ENCODE data around the gene MED31.
"Not testable (repeated sequence)": the region's sequence is repeated elsewhere in the genome, so short reads cannot be mapped to it uniquely, and the experiment has no call there.

Gene MED31

GRCh38 chr17:6608321-6608720 is 43.1 kb downstream of the MED31 start:
- no peak for DNase-seq

GRCh38 chr17:6605142-6605541 is 46.3 kb downstream of the MED31 start:
- DNase-seq: no peak

- no peak for DNase-seq
Observed at GRCh38 chr17:6603744-6604325, 47.6 kb downstream of the MED31 start.

- no peak for DNase-seq
Observed at GRCh38 chr17:6602141-6602540, 49.3 kb downstream of the MED31 start.

GRCh38 chr17:6599364-6599763 is 52.0 kb downstream of the MED31 start:
- no peak for DNase-seq

DNA sequence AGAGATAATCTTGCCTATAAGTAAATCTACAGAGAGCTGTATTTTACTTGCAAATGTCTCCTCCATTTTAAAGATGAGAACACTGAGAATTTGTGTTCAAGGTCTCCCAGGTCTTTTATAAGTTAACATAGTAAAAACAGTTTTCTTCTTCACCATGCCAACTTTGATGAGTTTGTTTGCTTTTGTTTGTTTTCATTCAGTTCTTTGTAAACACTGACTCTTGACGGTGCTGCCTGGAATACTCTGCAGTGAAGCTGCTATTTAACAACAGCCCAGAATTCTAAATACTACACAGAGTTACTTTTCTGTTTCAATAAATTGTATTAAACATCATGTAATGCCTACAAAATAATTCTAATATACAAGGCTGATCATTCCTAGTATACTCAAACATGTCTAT is 53.7 kb downstream of the MED31 start:
- no peak for DNase-seq

- DNase-seq: no peak
Observed at GRCh38 chr17:6596941-6597340, 54.5 kb downstream of the MED31 start.

DNA sequence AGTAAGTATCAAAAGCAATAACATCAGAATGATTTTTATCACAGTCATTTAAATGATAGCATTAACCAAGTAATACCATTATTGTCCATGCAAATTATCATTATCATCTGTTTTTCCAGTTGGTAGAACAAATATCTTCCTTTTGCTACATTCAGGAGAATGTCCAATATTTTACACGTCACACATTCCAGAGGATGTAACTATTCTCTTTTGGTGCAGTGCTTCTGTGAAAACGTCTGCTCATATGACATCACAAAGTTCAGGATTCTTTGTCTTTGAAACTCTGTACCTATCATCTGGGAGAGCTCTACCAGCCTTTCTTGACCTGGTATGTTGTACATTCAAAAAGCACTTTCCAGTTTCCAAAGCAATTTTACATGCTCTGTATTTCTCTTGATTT is 54.9 kb downstream of the MED31 start:
- DNase-seq: no peak

- DNase-seq: no peak
Observed at GRCh38 chr17:6596081-6596480, 55.3 kb downstream of the MED31 start.

GRCh38 chr17:6593371-6593770 is 58.0 kb downstream of the MED31 start:
- DNase-seq: not testable (repeated sequence)

Data from NCI-H2171 (cell line).